Esophagus squamous epithelium (tissue), 5 donors: ENCODE measurements around the gene SNAPC4. TPM values are rescaled to one million over a fixed set of nuclear protein-coding genes. Genes with fewer than 3 reads are reported as not detected.
A peak's percentile ranks its signal among the peaks of the same experiment; 100 is the strongest.

Source experiments
- DNase-seq: peaks from one replicate; lab custom pipeline; 2025; lab: John Stamatoyannopoulos, UW
- H3K27ac ChIP-seq, 4 donors: fragments of 200-600 bp; sonication (generic); one replicate each; pipeline ENCODE4 v1.5.1; 2016 to 2019; ENCODE audit warnings: mild to moderate bottlenecking in 1 of 4
- H3K27me3 ChIP-seq, 4 donors: fragments of 200-600 bp; sonication (generic); 1 replicate in 3 of 4; 2 replicates in 1 of 4; pipeline versions ENCODE4 v1.5.1 to v1.6.0; 2017 to 2021; ENCODE audit warnings: antibody characterized with exemption in 1 of 4
- H3K36me3 ChIP-seq, 3 donors: fragments of 200-600 bp; sonication (generic); one replicate each; pipeline ENCODE4 v1.5.1; 2016 to 2019
- H3K4me1 ChIP-seq, 3 donors: fragments of 200-600 bp; sonication (generic); one replicate each; pipeline ENCODE4 v1.5.1; 2017 to 2019
- H3K4me3 ChIP-seq, 4 donors: fragments of 200-600 bp; sonication (generic); 1 replicate in 3 of 4; 2 replicates in 1 of 4; pipeline ENCODE4 v1.5.1; 2016 to 2019; ENCODE audit warnings: mild to moderate bottlenecking in 2 of 4, moderate library complexity in 1 of 4
- H3K9me3 ChIP-seq, 3 donors: fragments of 200-600 bp; sonication (generic); one replicate each; pipeline ENCODE4 v1.5.1; 2016 to 2019
- POLR2A ChIP-seq, 4 donors: fragments of 450-650 bp; IDR thresholded peaks; one replicate each; pipeline ENCODE4 v1.6.1; 2017; ENCODE audit warnings: antibody characterized with exemption in 4 of 4, mild to moderate bottlenecking in 4 of 4, moderate library complexity in 3 of 4
- WGBS, 2 donors: methylation state at CpG; one replicate each; pipeline ENCODE4 v1.1.5; 2018; 5-methylcytosine and 5-hydroxymethylcytosine counted together
- intact Hi-C: fragments of 100-400 bp; cut with DNase I; formaldehyde crosslinking; loops from one replicate; pipeline ENCODE4 v1.15.0; 2022
- total RNA-seq, 4 donors: library from RNA; depleted of rRNA; stranded (reverse); fragments of >200 nt; gene quantifications; one replicate each; pipeline ENCODE4 v1.1.0, GENCODE V29; 2016
- TF ChIP-seq, protein P1 (sequence below), 6 experiments: fragments of 450-650 bp in 4 of 6; fragments of 200-600 bp in 2 of 6; sonication (generic) in 2 of 6; IDR thresholded peaks; one replicate each; pipeline ENCODE4 v1.5.1; 2016 to 2019; ENCODE audit warnings: antibody characterized with exemption in 6 of 6, mild to moderate bottlenecking in 4 of 6, moderate library complexity in 4 of 6
- donor health status: DM: yes; HTN: yes; CAD: no.

The SNAPC4 gene
- total RNA-seq, 4 donors from 2014 or later = 2.6 to 5.1 (median 4.5) TPM

DNA sequence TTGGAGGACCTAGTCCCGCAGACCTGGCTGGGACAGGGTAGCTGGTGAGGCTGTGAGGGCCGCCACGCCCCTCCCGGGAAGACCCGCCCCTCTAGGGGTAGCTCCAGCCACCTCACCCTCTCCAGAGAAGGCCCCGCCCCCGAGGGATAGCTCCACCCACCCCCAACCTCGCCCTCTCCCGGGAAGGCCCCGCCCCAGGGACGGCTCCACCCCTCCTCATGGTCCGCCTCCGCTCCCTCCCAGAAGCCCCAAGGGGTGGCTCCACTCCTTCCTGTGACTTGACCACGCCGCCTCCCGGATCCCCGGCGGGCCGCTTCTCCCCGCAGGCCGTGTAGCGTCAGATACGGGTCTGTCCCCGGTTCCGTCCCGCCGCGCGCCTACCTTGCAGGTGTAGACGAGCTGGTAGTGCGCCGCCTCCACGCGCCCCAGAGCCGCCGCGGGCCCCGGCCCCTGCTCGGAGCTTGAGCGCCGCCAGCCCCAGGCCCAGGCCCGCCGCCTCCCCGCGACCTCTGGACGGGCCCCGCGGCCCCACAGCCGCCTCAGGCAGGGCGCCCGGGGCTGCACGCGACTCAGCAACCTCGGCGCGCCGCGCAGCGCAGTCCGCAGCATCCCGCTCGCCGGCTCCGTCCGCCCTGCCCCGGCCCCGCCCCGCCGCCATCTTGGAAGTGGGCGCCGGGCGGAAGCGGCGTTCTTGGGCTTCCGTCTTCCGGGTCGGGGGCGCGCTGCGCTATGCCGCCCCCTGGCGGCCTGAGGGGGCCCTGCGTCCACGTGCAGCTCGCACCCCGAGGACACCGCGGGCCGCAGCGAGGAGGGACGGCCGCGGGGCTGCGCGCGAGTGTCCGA lies 36.6 kb downstream of the SNAPC4 start, which contains the start of gene DNLZ:
Gene DNLZ (minus strand): TSS at position 639 of the 843 bp plus-strand sequence. CDS start 30 bp downstream, at position 609.
- intact Hi-C loops = no loop called here
- H3K4me3 ChIP-seq = peak within 1 kb of the TSS; percentile 80 to 98 (median 92)
- peak; percentile 69 for DNase-seq
- peak within 1 kb of the TSS; percentile 90 to 99 (median 95) for H3K27ac ChIP-seq
- TF ChIP-seq POLR2A (IDR thresholded peaks at IDR 0.05) = peak in 3 of 4 donors; percentile 40 to 82 (median 66)
- TF ChIP-seq, protein P1, sequence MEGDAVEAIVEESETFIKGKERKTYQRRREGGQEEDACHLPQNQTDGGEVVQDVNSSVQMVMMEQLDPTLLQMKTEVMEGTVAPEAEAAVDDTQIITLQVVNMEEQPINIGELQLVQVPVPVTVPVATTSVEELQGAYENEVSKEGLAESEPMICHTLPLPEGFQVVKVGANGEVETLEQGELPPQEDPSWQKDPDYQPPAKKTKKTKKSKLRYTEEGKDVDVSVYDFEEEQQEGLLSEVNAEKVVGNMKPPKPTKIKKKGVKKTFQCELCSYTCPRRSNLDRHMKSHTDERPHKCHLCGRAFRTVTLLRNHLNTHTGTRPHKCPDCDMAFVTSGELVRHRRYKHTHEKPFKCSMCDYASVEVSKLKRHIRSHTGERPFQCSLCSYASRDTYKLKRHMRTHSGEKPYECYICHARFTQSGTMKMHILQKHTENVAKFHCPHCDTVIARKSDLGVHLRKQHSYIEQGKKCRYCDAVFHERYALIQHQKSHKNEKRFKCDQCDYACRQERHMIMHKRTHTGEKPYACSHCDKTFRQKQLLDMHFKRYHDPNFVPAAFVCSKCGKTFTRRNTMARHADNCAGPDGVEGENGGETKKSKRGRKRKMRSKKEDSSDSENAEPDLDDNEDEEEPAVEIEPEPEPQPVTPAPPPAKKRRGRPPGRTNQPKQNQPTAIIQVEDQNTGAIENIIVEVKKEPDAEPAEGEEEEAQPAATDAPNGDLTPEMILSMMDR (IDR thresholded peaks at IDR 0.05) = peak; percentile 95 to 100 (median 99)
- peaks cover 0 to 18% (median 0%) of the 10 kb centered on the region in 4 donors for H3K27me3 ChIP-seq
- H3K9me3 ChIP-seq = no peaks in the 10 kb centered on the region
- WGBS, 2 donors = 1% methylated on average over 22 of the region's 97 CpGs; no CpG with 5 or more reads in 1 of the 2 donors
- peaks cover 16 to 48% (median 19%) of the 10 kb centered on the region in 3 donors for H3K4me1 ChIP-seq
- H3K36me3 ChIP-seq = peaks cover 0 to under 1% (median 0%) of the 10 kb centered on the region in 3 donors

- Histone ChIP-seq H3K9me3 (no peaks in the 10 kb centered on the region), H3K36me3 (peaks cover 0 to 7% (median 0%) of the 10 kb centered on the region in 3 donors), H3K27ac (peak overlapping the region; percentile 36 to 99 (median 92)), H3K4me3 (no peak overlapping the region), H3K4me1 (peaks cover 16 to 48% (median 19%) of the 10 kb centered on the region in 3 donors), H3K27me3 (peaks cover 0 to 18% (median 0%) of the 10 kb centered on the region in 4 donors)
- TF ChIP-seq POLR2A (IDR thresholded peaks at IDR 0.05) = no peak
- TF ChIP-seq, protein P1 (IDR thresholded peaks at IDR 0.05) = no peak
- intact Hi-C loops = no loop called here
- WGBS, 2 donors = 100% methylated on average over 1 of the region's 6 CpGs
- DNase-seq = no peak
Measured at GRCh38 chr9:136362450-136362784, 37.6 kb downstream of the SNAPC4 start.

GRCh38 chr9:136361754-136362449 lies 38.1 kb downstream of the SNAPC4 start:
- intact Hi-C loops = no loop called here
- WGBS, 2 donors = 77 to 87% methylated on average over 6 to 12 of the region's 26 CpGs
- TF ChIP-seq POLR2A (IDR thresholded peaks at IDR 0.05) = no peak
- TF ChIP-seq, protein P1 (IDR thresholded peaks at IDR 0.05) = no peak
- Histone ChIP-seq H3K27ac (peak overlapping the region in 2 of 4 donors; percentile 90 to 99), H3K9me3 (no peaks in the 10 kb centered on the region), H3K4me1 (peaks cover 16 to 48% (median 19%) of the 10 kb centered on the region in 3 donors), H3K36me3 (peaks cover 0 to 12% (median 0%) of the 10 kb centered on the region in 3 donors), H3K27me3 (peaks cover 0 to 18% (median 0%) of the 10 kb centered on the region in 4 donors), H3K4me3 (no peak overlapping the region)
- no peak for DNase-seq

- Histone ChIP-seq H3K27me3 (peaks cover 0 to 18% (median 0%) of the 10 kb centered on the region in 4 donors), H3K36me3 (peaks cover 0 to 16% (median 0%) of the 10 kb centered on the region in 3 donors), H3K9me3 (no peaks in the 10 kb centered on the region), H3K4me3 (no peak overlapping the region), H3K4me1 (peaks cover 16 to 48% (median 19%) of the 10 kb centered on the region in 3 donors), H3K27ac (peak overlapping the region in 3 of 4 donors; percentile 11 to 99 (median 31))
- intact Hi-C loops = no loop called here
- no peak for TF ChIP-seq POLR2A (IDR thresholded peaks at IDR 0.05)
- TF ChIP-seq, protein P1 (IDR thresholded peaks at IDR 0.05) = no peak
- no peak for DNase-seq
- 50 to 59% methylated on average over 2 to 18 of the region's 43 CpGs for WGBS, 2 donors
Measured at GRCh38 chr9:136361047-136361753, 38.8 kb downstream of the SNAPC4 start.
